ENCODE measurements around the gene PLLP.
"Not testable (repeated sequence)": the region's sequence is repeated elsewhere in the genome, so short reads cannot be mapped to it uniquely, and the experiment has no call there.

Gene PLLP

DNA sequence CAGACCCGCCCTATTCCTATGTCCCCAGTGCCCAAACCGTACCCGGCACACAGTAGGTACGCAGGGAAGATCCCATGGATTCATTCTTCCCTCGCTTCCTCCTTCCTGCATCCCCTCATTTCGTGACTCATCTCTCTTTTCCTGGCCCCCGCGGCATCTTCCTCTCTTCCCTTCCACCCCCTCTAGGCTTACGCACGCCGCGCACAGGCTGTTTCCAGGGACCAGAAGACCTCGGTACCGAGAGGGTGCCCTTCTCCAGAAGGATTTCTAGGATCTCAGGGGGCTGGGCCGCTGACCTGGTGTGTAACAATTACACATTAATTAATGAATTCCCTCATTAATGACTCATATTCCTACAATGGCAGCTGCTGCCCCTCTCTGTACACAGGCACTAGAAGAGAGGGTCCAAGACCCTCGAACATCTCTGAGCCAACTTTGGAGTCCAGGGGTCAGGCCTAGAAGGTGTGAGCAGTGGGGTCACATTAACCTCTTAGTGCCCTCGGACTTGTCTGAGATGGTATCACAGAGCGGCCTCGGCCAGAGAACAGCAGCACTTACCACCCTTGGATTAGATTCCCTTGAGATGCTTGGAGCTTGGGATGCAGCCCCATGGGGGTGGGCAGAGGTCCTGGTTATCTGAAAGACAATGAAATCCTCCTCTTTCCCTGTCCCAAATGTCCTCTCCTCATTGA lies 16.8 kb upstream of the PLLP start:
- DNase-seq: no peak

DNA sequence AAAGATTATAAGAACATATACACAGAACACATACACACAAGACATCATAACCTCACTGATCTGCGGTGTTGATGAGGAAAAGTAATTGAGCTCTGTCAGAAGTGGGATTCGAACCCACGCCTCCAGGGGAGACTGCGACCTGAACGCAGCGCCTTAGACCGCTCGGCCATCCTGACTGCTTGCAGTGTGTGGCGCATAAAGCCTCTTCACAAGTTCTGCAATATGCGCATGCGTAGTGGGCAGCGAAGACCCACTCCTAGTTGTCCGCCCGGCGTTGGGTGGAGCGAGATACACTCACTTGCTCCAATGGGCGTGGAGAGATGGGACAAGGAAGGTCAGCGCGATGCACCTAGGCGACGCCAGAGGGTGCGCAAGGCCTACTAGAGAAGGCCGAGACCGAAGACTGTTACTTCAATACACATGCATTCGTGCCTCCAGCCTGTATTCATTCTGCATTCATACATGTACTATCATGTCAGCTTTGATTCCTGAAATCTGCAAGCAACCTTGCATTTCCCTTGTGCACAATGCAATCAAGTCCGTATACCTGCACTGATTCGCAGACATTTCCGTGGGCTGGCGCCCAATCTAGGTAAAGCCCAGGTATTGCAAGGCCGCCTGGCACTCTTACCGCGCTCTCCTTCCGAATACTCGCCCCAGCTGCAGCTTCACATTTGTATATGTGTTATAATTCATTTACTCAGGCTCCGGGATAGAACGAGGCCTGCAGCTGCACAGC lies 16.1 kb upstream of the PLLP start:
- DNase-seq: peak; percentile 96 to 97

DNA sequence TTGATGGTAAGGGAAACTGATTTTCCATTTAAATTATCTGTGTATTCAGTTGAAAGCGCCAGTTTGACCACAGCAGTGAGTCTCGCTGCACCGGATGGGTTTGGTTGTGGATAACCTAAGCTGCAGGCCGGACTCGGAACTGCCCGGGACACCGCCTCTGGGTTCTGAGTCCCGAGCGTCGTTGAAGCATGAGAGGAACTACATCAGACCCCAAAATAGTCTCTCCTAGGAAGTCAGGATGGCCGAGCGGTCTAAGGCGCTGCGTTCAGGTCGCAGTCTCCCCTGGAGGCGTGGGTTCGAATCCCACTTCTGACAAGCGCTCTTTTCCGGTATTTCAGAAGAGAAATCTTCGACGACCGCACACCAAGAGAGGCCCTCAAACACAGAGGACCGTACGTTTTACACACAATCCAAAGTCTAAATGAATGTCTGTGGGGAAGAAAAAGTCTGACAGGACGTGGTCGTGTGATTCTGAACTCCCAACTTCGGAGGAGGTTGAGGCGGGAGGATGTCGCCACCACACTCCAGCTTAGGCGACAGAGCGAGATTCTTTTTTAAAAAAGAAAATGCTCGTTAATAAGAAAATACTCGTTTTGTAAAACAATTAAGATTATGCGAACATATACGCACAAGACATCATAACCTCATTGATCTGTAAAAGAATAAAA lies 15.4 kb upstream of the PLLP start:
- DNase-seq: peak; percentile 86 to 88

DNA sequence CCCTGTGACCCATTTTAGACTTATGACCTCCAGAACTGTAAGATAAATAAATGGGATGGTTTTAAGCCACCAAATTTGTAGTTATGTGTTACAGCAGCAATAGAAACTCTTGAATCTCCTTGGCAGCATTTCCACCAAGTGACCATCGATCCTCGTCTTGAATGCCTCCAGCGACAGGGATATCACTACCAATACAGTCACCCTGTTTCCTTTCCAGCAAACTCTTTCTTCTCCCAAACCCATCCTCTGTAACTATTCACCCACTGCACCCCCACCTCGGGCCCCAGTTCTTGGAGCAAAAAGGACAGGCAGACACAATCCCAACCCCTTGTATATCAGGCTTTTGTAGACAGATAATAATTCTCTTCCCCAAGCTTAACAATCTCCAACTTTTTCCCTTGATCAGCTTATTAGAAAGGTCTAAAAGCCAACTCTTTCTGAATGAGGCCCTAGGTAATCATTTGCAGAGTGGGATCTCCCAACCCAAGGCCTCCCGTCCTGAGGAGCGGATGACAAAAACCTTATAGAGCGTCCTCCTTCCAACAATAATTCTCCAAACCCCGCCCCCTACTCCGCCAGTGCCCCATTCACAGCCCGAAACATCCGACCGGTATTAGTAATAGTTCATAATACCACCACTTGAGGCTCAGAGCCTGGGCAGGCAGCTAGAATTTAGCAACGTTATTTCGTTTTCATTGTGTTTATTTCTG lies 14.7 kb upstream of the PLLP start:
- peak; percentile 74 to 81 for DNase-seq

DNA sequence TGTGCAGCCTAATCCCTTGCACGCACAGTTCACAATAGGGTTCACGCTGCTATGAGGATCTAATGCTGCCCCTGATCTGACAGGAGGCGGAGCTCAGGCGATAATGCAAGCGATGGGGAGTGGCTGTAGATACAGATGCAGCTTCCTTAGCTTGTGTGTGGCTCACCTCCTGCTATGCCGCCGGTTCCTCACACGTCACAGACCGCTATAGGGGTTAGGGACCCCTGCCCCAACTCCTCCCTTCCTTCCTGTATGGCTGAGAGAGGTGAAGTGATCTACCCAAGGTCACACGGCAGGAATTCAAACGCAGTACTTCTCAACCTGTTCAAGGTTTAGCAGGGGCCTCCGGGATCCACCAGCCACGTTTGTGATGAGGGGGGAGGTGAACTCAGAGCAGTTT lies 13.4 kb upstream of the PLLP start:
- no peak for DNase-seq

DNA sequence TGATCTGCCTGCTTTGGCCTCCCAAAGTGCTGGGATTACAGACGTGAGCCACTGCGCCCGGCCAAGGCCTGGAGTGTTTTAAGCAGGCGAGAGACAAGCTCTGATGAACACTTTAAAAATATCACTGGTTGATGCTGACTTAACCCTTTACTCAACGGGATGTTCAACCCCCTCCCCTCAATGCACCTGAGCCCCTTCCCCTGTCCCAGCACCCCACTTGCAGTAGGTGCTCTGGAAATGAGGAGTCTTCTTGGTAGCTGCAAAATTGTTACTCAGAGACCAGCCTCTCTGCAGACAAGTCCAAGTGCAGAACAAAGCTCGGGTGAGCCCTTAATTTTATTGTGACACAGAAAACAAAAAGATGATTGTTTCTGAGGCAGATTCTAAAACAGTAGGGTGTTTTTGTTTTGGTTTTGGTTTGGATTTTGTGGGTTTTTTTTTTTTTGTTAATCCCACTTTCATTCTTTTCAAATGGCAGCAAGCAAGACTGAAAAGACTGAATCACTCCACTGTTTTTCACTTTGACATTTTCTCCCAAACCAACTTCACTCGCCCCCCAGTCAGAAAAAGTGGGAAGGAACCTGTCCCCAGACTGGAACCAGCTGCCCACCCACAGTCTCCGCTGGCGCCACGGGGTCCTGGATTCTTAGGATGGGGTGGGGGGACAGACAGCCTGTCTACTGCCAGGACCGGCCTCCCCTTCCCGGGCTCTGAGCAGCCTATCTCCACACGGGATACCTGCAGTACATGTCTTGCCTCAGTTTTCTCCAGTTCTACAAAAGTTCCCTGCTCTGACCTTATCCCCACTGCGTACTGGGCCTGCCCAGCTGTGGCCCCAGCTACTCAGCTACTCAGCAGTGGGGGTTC lies 5.2 kb upstream of the PLLP start:
- no peak for DNase-seq

DNA sequence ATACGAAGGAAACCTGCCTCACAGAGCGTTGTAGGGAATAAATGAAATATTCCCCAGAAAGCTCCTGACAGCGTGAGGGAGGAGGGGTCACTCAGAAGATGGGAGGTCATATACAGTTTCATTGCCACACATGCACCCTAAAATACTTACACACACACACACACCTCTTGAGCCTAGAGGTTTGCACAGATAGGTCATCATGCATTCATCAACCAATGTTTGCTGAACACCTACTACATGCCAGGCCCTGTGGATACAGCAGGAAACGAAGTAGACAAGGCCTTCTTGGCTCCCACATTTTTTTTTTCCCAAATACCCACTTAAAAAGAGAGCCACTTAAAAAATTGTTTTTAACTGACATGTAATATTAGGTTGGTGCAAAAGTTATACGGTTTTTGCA lies 907 bp upstream of the PLLP start:
- DNase-seq: no peak

DNA sequence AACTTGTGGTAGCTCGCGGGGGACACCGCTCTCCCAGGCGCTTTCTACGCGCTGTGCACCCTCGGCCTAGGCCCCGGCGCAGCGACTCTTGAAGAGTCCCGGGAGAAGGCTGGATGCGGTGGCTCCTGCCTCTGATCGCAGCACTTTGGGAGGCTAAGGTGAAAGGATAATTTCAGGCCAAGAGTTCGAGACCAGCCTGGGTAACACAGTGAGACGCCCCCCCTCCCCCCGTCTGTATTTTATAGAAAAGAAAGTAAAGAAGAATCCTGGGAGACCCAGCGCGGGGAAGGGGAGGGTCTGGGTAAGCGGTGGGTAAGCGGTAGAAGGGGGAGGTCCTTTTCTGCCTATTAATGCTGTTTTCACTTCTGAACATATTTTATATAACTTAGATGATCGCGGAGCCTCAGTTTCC lies 486 bp upstream of the PLLP start:
- no peak for DNase-seq

DNA sequence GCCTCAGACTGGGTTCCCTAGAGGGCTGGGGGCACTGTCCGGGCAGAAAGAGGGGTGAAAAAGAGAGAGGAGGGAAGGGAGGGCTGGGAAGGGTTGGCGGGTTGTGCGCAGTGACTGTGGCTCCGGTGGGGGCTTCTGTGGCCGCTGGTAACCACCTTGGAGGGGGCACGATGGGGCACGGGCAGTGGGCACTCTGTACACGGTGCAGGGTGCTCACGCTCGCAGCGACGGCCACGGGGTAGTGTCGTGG lies 588 bp downstream of the PLLP start:
- DNase-seq: no peak

DNA sequence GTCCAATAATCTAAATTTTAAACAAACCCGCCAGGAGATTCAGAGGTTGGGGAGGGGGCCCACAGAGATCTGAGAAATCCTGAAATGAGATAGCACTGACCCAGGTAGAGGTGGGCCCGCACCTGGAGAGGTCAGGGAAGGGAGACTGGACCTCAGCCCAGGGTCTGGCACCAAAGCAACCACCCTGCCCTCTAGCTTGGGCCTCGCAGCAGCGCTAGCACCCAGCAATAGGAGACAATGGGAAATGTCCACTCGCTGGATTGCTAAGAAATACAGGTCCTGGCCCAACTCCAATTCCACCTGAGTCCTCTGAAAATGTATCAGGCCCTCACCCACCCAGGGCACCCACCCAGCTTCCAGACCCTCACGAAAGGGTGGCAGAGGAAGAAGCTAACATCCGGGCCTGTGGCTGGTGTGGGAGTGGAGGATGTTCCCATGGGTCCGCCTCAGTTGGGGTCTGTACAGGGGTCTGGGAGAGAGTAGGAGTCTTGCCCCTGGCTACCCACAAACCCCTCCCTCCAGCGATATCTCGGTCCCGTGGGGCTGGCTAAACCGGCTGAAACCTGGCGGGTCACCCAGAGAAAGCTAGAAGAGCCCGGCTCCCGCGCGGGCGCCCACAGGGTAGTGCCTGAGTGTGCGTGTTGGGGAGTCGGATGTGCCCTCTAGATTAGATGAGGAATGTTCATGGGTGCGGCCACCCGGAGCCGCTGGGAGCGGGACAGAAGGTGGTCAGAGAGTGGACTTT lies 1.1 kb downstream of the PLLP start:
- DNase-seq: no peak

DNA sequence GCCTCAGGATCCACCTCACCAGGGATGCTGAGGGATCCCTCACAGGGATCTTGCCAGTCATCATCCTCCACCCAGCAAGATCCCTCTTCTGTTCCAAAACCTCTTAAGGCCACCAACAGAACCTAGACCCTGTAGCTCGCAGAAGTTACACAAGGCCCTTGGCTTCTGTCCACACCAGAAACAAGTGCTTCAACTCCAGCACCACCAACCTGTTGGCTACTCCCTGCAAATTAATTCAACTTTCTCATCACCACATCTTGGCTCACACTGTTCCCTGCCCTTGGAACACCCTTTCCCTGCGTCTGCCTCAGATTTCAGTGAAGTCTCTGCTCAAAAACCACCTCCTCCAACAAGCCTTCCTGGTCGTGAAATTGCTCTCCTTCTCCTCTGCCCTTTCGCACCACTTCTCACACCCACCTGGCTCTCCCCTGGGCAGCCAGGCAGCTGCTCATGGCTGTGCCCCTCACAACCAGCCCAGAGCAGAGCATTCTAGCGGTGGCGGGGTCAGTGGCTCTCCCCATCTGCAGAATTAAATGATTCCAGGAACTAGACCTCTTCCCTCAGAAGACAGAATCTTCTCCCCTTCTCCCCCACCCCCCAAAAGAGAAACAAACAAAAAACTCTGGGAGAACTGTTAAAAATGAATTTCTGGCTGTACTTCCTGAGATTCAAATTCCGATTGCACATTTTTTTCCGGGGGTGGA lies 1.8 kb downstream of the PLLP start:
- no peak for DNase-seq

DNA sequence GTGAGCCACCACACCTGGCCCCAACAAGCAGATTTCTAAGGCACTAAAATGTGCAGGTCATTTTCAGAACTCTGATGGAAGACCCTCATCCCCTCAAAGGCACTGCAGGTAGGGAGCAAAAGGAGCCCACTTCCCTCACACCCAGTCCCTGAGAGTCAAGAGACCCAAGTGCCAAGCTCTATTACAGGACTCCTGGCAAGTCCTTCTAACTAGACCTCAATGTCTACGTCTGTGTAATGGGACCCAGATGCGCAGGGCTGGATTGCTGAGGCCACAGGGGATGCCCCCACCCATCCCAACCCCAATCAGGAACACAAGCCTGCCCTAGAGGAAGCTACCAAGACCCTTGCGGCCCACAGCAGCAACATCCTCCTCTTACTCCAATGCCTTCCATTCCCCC lies 2.7 kb downstream of the PLLP start:
- no peak for DNase-seq

DNA sequence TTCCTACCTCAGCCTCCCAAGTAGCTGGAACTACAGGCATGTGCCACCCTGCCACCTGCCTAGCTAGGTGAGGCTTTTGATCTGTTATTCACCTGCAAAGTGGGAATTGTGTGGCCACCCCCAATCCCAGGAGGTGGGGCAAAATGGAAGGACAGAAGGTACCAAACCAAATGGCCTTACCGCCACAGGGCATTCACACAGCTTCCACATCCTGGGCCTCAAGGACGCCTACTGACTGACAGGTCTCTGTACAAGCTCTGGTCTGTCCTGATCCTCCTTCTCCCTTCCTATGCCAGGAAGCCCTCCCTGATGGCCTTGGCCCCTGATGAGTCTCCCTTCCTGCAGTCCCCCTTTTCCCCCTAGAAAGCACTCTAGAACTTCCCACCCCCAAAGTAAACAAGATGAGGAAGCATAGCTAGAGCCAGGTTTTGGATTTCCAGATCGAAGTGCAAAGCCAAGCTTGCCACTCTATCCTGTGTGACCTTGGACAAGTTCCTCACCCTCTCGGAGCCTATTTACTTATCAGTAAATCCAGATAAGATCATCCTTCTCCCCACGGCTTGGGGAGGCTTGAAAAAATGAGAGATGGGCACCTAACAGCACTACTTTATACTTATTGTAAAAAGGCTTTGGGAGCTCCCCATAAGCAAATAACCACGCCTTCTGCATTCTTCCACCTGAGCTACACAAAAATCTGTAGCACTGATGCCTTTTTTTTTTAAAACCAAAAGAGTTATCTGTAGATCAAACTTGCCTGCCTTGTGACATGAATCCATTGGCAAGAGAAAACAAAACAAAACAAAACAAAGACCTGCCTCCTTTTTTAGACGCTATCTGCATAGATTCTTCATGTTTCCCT lies 4.5 kb downstream of the PLLP start:
- DNase-seq: no peak

DNA sequence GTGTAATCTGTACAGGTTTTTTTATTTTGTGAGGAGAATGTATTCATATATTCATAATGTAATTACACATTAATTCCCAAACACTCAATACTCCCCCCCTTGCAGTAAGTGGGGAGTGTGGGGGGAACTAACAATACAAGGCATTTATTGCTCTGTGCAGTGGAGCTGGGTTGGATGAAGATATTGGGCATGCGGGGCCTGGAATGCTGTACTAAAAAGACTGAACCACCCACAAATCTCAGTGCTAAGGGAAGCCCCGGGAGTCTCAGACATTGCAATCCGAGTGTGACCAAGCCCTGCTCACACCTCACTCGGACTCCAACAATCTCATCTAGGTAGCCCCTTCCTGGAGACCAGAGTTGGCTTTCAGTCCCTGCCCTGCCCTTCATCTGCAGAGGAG lies 6.0 kb downstream of the PLLP start:
- DNase-seq: no peak

DNA sequence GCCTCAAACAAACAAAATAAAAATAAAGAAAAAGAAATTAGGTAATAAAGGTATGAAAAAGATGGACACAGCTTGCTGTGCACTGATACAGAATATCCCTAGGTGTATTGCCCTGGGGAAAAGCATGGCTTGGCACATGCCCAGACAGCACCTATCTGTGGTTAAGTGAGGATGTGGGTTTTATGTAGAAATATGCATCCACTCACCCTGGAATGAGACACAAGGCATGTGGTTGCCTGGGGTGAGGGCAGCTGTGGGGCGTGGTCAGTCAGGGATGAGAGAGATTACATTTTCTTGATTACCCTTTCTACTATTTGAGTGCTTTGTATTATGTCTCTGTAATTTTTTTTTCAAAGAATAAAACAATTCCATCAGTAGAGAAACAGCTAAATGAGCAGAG lies 6.9 kb downstream of the PLLP start:
- DNase-seq: no peak

DNA sequence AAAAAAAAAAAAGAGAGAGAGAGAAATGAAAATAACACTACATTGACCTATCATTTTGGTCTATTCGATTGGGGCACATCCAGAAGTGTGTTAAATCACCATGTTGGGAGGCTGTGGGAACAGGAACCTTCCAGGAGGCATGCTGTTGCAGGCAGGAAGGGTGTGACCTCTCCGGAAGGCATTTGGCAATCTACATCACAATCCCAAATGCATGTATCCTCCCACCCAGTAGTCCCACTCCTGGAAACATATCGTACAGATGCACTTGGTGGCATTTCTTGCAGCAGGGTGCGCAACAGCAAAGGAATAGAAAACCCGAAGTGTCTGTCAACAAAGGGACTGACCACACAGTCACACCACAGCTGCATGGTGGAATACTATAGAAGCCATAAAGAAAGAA lies 7.9 kb downstream of the PLLP start:
- no peak for DNase-seq

DNA sequence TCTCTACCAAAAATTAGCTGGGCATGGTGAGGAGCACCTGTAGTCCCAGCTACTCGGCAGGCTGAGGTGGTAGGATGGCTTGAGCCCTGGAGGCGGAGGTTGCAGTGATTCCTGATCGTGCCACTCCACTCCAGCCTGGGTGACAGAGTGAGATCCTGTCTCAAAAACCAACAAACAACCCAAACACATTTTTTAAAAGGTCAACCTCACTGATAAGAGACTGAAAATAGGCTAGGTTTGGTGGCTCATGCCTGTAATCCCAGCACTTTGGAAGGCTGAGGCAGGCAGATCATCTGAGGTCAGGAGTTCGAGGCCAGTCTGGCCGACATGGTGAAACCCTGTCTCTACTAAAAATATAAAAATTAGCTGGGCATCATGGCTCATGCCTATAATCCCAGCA lies 8.5 kb downstream of the PLLP start:
- DNase-seq: not testable (repeated sequence)

DNA sequence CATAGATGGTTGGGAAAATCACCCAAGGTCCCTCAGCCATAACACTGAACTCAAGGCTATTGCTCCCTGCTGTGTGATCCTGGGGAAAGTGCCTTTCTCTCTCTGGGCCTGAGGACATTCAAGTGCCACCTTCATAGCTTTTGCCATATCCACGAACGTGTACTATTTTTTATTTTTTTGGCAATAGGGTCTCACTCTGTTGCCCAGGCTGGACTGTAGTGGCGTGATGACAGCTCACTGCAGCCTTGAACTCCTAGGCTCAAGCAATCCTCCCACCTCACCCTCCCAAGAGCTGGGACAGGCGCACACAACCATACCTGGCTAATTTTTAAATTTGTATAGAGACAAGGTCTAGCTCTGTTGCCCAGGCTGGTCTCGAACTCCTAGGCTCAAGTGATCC lies 10.6 kb downstream of the PLLP start:
- DNase-seq: no peak

DNA sequence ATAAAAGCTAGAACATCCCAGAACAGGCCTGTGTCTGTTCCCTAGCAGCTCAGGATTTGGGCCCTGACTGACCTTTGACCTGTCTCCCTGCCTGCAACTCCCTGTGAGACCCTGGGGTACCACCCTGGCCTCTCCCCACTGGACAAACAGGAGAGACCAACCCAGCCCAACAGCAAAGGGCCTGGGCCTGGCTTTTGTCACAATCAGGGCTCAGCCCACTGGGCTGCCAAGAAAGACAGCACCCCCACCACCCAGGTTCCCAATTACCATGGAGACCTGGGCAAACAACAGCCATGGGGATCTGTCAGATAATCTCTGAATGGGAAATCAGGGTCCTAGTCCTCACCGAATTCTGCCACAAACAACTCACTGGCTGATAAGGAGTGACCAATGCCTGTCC lies 11.1 kb downstream of the PLLP start:
- no peak for DNase-seq

DNA sequence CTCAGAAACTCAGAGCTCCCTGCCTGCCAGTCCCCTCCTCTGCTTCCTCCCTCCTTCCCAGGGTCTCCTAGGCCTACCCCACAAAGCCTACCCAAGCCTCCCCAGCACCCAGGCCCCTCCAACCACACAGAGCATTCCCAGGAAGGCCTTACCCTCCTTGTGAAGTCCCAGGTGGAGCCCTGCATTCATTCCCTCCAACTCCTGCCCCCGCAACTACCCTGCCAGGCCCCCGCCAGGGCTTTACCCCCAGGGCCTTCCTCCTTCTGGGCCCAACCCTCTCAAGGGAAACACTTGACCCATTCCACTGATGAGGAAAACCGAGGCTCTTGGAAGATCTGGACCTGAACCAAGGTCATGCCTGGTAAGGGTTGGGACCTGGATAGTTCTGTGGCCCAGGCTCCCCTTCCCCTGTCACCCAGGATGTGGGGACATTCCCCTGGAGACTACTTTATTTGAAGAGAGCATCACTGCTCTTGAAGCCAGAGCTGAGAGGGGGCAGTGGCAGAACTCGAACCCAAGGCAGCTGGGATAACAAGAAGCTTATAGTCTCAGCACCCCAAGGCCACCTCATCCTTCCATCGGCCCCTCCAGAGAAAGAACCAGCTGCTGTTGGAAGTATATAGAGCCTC lies 12.5 kb downstream of the PLLP start:
- DNase-seq: no peak

All from NCI-H526 (cell line).